GM21515 (cell line): Measurements from ENCODE around the gene WSB2.
A peak's percentile ranks its signal among the peaks of the same experiment; 100 is the strongest.
"Not testable (repeated sequence)": the region's sequence is repeated elsewhere in the genome, so short reads cannot be mapped to it uniquely, and the experiment has no call there.

Experiments used
- ATAC-seq: cut with Tn5 transposase; IDR thresholded peaks from one replicate; pipeline ENCODE4 v1.9.1; 2021; ENCODE audit not compliant: unreplicated experiment

The WSB2 gene

DNA sequence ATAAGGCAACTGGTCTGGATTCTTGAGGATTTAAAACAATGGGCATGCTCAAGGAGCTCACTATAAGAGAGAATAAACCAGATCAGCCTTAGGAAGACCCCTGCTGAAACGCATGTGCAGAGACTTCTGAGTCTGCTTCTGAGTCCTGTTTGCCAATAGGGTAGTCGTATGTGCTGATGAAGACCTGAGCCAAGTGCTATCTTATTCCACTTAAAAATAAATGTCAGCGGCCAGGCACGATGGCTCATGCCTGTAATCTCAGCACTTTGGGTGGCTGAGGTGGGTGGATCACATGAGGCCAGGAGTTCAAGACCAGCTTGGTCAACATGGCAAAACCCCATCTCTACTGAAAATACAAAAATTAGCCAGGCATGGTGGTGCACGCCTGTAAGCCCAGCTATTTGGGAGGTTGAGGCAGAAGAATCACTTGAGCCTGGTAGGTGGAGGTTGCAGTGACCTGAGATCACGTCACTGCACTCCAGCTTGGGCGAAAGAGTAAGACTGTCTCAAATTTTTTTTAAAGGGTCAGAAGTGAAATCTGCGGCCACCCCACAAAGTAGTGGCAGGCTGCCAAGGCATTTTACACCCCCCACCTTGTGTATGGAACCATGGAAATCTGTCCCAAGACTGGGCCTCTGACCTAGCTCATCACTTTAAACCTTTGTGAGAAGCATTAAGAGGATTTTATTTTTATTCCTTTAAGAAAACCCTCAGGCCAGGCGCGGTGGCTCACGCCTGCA lies 24.1 kb downstream of the WSB2 start:
- no peak for ATAC-seq

DNA sequence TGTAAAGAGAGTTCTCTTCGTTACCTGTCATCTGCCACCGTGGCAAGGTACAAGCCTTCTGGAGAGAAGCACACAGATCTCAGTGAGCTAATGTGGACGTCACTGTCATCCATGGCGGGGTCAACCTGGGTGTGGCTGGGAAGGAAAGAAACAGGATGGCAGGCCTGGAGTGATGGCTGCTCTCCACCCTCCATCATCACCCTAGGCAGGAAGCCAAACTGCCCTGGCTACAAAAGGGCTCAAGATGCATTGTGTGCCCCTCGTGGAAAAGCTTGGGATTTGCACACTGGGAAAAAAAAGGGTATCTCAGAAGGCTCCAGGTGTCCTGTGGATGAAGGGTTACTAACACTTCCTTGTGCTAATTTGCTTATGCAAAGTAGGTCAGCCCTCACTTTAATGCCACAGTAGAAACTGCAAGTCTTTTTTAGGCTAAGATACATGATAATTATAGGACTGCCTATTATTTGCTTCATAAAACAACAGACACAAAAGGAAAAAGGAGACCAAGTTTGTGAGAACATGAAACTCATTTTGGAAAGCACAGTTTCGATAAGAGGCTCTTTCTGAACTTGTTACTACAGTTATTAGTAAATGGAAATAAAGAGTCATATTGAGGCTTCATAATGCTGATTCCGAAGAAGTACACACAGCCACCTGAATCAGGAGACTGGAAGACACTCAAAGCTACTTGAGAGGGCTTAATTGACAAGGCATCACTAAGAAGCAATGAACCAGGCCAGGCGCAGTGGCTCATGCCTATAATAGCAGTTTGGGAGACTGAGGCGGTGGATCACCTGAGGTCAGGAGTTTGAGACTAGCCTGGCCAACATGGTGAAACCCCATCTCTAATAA lies 25.6 kb downstream of the WSB2 start:
- ATAC-seq = peak; percentile 77

DNA sequence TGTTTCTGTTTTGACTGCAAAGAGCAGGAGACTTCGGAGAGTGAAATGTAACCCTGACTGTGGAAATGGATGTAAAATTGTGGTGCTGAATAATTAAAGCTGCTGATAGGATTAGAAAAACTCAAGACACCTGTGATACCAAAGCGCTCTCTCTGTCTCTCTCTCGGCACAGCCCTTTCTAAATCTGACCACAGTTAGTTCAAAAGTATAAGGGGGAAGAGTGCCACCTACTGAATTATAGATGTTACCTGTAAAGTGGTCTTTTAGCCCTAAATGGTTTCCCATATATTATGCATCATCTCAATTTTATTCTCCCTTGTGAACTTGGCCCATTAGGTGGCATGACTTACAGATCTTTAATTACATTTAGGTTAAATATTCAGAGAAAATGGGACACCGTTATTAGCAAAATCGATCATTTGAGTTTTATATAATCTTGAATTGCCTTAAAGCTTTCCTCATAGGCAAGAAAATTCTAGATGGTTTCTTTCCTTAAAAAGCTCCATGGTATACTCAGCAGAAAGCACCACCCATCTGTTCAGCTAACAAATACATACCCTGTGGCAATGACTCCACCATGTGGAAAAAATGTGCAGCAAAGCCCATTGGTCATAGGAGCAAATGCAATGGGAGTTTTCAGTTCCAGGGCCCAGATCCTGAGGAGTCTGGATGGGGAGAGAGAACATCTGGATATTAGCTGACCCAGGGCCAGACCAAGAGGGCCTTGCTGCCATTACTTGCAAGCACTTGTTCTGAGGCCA lies 26.4 kb downstream of the WSB2 start:
- ATAC-seq = no peak

DNA sequence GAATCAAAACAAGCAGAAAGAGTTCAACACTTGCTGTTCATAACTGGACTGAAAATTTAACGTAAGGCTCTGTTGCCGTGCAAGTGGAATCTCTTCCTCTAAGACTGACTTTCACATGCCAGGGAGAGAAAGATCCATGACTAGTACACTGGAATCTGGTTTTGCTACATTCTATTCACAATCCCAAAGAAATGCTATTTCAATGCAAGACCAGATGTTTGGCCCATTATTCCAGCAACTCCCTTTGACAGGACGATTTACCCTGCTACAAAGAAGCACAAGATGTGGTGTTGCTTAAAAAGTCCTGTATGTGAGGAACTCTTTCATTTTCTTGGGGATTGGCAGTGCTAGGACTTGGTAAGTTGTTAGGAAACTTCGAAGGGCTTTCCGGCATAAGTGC lies 27.1 kb downstream of the WSB2 start:
- no peak for ATAC-seq

DNA sequence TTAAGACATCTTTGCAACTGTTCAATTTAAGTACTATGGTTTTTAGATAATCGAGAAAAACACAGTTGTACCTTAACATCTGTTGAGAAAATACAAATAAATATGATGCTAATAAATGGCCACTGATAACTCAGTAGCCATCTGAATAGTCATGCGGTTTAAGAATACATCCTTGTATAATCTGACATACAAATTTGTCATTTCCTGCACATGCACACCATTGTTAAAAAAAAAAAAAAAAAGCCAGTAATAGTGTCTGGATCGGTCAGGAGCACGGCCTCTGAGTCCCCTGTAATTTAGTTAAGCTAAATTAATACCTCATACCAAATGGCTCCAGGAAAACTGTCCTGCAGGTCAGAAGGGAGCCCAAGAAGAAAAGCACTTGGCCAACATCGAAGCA lies 27.7 kb downstream of the WSB2 start:
- no peak for ATAC-seq

DNA sequence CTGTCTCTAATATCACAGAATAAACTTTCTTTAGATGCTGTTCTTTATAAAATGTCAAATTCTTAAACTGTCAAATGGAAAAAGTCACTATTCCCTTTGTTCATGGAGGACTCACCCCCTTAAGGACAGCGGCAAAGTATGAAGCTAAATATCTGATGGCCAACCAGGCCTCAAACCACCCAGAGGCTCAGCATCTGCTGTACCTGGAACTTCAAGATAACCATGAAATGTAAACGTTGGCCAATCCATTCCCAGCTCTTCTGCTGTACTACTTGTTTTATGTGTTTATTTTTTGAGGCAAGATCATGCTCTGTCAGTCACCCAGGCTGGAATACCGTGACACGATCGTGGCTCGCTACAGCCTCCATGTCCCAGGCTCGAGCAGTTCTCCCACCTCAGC lies 28.8 kb downstream of the WSB2 start:
- ATAC-seq = no peak

DNA sequence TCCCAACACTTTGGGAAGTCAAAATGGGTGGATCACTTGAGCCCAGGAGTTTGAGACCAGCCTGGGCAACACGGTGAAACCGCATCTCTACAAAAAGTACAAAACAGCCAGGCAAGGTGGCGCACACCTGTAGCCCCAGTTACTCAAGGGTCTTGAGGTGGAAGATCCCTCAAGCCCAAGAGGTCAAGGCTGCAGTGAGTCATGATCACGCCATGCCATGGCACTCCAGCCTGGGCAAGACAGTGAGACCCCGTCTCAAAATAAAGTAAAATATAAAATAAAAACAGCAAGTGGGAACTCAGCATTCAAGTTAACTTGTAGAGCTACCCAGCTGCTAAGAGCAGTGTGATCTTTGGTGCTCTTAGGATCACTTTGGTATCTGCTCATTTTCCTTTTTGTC lies 31.8 kb downstream of the WSB2 start:
- ATAC-seq = no peak

DNA sequence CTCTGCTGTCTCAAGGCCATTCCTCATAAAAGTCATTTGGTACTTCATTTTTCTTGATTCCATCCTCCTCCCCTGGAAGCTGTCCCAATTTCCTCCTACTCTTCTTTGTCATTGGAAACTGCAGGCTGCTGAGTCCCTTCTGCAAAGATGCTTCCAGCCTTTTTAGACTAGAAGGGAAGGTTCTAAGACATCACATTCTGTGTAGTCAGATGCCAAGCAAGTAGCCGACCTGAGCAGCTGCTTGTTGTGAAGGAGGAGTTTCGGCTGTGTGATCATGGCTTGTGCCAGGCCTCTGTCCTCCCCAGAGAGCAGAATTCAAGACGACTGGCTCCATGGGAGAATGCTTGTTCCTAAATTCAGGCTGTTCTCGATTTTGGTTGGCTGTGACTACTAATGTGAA lies 35.8 kb downstream of the WSB2 start:
- no peak for ATAC-seq

DNA sequence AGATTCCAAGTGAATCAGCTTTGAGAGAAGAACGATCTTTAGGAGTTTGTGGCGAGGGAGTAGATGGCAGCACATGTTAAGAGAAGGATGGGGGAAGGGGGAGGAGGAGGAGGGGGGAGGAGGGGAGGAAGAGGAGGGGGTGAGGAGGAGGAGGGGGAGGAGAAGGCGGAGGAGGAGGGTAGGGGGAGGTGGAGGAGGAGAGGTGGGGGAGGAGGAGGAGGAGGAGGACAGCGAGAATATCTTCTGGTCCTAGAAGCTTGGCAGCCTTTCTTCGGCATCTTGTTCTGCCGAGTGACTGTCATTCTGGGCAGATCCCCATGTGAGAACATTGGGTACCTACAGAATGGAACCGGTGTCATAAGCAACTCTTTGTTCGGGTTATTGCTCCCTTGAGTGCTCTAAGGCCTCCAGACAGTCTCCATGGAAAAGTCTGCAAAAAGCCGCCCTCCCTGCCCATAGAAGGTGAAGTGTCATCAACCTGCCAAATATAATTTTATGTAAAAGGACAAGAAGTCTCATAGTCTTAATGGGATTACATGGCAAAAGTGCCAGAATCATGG lies 37.6 kb downstream of the WSB2 start:
- ATAC-seq = no peak

DNA sequence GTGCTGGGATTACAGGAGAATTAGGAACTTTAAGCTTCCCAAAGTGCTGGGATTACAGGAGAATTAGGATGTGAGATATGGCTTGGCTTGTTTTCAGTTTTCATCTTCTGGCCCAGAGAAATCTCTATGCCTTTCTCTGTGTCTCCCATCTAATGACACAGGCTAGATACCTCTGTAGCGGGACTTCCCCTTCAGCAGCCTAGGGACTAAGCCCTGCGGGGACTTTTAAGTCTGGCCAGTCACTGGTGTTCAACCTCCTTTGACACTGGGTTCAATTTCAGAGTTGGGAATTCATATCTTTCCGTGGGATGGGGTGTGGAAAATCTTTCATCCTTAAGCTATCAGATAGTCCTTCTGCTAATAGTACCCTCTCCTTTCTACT lies 38.3 kb downstream of the WSB2 start:
- ATAC-seq = no peak

DNA sequence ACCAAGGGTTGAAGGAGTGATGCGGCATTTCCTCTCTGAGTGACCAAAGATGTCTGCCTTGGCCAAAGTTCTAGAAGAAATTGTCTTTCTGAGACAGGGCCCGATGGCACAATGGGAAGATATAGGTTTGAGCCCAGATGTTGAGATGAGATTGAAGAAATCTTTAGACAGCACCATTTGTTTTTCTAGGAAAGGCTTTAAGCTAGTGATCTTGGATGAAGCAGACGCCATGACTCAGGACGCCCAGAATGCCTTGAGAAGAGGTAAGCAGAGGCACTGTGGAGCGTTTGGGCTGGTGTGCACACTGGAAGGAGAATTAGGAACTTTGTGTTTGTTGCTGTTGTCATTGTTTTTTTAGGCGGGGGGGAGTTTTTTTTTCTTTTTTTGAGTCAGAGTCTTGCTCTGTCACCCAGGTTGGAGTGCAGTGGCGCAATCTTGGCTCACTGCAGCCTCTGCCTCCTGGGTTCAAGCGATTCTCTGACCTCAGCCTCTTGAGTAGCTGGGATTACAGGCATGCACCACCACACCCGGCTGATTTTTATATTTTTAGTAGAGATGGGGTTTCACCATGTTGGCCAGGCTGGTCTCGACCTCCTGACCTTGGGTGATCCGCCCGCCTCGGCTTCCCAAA lies 38.8 kb downstream of the WSB2 start:
- ATAC-seq = not testable (repeated sequence)

DNA sequence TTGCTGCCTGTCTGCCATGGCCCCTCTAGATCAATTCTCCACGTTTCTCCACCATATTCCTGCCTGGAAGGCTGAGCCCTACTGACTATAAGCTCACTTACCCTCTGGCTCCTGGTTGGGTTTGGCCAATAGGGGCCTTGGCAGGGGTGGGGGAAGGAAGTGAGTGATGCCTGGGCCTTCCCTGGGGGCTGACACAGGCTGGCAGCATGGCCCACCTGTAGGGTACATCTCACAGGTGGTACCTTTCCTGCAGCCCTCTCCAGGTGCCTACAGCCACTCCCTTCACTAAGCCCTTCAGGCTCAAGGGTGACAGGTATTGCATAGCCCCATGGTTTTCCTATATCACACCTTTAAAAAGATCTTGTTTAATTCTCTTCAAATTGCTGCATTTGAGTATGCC lies 40.9 kb downstream of the WSB2 start:
- ATAC-seq = no peak

DNA sequence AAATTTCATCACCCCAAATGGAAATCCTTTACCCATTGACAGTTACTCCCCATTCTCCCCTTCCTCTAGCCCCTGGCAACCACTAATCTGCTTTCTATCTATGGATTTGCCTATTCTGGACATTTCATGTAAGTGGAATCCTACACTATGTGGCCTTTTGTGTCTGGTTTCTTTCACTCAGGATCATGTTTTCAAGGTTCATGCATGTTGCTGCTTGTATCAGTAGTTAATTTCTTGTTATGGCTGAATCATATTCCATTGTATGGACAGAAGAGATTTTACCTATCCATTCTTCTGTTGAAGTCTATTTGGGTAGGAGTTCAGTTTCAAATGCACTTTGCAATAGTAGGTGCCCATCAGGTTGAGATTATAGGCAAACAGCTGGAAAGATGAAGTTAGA lies 43.1 kb downstream of the WSB2 start:
- no peak for ATAC-seq

DNA sequence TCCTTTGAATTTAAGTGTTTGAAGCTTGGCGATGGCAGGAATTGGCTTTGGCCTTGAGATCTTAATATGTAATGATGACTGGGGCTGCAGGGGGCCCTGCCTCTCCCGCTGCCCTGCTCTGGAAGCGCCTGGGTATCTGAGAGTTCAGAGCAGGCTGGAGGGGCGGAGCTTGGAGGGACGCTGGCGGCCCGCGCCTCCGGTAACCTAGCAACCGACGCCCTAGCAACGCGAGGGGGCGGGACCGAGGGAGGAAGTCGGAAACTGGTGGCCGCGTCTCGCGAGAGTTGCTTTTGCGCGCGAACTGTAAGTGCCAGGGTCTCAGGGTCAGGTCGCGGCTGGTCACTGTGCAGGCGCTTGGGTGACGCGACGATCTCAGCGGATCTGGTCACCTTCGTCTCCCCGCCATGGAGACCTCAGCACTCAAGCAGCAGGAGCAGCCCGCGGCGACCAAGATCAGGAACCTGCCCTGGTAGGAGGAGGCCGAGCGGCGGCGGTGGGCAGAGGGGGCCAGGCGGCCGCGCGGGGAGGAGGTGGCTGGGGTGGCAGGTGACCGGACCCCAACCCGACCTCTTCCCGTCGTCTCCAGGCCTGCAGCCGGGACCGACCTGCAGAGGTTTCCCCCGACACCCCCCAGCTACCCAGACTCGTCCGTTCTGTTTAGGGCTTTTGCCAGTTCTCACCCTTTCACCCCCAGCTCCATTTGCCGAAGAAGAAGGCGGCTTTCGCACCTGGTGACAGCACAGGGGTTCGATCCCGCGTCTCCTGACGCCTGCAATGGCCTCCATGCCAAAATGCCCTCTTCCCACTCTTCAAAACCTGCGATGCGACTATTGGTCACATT lies 44.3 kb downstream of the WSB2 start, which contains the start of gene RFC5:
RFC5 (plus strand) TSS at position 280 of the 841 bp plus-strand sequence; CDS start at position 405, 125 bp downstream.
- ATAC-seq = peak; percentile 98

DNA sequence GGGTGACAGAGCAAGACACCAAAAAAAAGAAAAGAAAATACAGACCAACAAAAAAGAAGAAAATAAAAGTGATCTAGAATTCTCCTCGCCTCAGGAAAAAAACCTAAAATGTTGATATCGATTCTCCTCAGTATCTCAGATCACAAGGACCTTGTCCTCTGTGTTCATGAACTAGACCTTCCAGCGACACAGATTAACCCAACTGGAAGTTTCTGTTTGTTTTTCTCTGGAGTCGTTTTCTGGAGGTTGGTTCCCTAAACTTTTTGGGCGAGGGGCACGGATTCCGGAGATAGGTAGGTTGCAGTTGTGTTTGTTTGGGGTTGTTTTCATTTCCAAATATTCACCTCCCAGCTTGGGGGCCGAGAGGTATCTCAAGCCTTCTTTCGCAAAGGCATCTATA lies 45.0 kb downstream of the WSB2 start:
- no peak for ATAC-seq

DNA sequence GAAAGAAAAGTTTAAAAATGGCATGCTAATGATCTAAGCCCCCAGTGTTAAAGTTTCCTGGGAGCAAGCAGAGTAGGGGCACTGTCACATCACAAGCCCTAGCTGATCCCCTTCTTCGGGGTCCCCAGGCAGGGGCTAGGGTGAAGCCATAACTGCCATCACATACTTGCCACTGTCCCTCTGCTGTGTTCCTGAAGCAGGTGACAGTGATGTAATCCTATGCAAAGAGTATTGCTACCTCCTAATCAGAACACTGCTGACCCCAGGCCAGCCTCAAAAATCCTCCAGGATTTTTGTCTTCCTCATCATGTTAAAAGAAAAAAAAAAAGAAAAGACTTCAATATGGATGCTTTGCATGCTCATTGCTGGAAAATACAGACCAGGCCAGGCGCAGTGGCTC lies 45.7 kb downstream of the WSB2 start:
- no peak for ATAC-seq

DNA sequence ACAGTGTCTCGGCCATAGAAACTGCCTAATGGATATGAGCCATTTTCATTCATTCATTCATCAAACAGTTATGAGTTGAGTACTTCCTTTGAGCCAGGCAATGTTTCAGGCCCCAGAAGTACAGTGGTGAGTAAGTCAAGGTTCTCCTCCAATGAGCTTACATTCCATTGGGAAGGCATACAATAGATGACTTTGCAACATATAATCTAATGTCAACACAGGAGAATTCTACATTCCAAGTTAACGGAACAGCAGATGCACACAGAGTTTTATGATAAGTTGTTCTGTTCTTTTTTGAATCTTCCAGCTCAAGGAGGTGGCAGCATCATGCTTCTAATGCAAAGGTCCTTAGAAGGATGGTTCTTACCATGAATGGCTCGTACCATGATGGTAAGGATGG lies 47.7 kb downstream of the WSB2 start:
- ATAC-seq = no peak

DNA sequence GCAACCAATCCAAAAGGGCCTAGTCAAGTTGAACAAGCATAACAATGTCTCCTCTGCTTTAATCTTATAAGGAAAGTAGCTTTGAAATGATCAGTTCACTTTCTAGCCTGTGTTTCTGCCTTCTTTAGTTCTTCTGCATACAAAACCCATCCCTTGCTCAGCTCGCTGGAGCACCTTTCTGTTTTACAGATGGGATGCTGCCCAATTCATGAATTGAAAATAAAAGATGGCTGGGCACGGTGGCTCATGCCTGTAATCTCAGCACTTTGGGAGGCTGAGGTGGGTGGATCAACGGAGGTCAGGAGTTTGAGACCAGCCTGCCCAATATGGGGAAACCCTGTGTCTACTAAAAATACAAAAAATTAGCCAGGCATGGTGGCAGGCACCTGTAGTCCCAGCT lies 49.0 kb downstream of the WSB2 start:
- ATAC-seq = no peak

DNA sequence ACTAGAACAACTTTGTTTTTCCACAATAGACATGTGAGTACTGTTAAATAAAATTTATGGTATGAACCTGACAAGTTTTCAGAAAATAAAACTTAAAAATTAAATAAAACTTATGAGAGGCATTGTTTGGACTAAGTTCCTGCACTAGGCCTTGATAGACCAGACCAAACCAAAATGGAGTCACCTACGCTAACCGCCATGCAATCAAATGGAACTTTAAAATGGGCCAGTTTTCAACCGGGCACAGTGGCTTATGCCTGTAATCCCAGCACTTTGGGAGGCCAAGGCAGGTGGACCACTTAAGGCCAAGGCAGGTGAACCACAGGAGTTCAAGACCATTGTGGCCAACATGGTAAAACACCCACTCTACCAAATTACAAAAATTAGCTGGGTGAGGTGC lies 49.6 kb downstream of the WSB2 start:
- no peak for ATAC-seq

DNA sequence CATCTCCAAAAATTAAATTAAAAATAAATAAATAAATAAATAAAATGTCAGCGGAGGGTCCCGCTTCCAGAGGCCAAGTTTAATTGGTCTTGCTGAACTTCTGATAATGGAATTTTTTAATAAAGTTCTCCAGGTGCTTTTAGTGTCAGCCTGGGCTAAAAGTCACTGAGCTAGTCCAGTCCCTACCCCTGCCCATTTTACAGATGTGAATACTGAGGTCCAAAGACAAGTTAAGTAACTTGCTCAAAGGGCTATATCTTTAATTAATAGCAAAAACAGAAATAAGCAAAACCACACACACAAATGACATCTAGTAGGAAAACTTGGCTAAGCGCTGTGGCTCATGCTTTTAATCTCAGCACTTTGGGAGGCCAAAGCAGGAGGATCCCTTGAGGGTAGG lies 50.1 kb downstream of the WSB2 start:
- no peak for ATAC-seq
